B cell (primary cell): Measurements from ENCODE around the gene ARHGAP42. TPM values are rescaled to one million over a fixed set of nuclear protein-coding genes. Genes with fewer than 3 reads are reported as not detected.

Experiments
- ATAC-seq: fragments of 200-7000 bp; cut with Tn5 transposase; one replicate; pipeline ENCODE4 v1.10.0; 2021; ENCODE audit warnings: low read depth, mild to moderate bottlenecking, moderate number of reproducible peaks, moderate library complexity
- CTCF ChIA-PET: fragments of 350-600 bp; sonication (Branson Sonifier 250); formaldehyde crosslinking; loops from one replicate; lab custom pipeline; 2021; ENCODE audit warnings: antibody characterized with exemption, inconsistent platforms; lab: Charles Lee
- POLR2A ChIA-PET: fragments of 350-600 bp; sonication (Branson Sonifier 250); formaldehyde crosslinking; loops from one replicate; lab custom pipeline; 2021; ENCODE audit warnings: antibody characterized with exemption; lab: Charles Lee
- DNase-seq: peaks from one replicate; pipeline ENCODE4 v3.0.0; 2013
- H2AFZ ChIP-seq: 2 replicates; pipeline ENCODE4 v1.6.1; 2012; ENCODE audit warnings: mild to moderate bottlenecking, low read depth, low read length; ENCODE audit not compliant: insufficient read depth, poor library complexity, severe bottlenecking
- H3K27ac ChIP-seq, 2 donors: 1 replicate in 1 of 2; 2 replicates in 1 of 2; pipeline ENCODE4 v1.5.1; 2012 to 2013; ENCODE audit warnings: low read length in 2 of 2, mild to moderate bottlenecking in 2 of 2, moderate library complexity in 1 of 2
- H3K27me3 ChIP-seq, 4 experiments: fragments of 200-600 bp in 1 of 4; sonication (generic) in 1 of 4; replicated peaks in 1 of 4; 1 replicate in 2 of 4; 2 replicates in 2 of 4; pipeline versions ENCODE4 v1.6.1 to v1.7.0; 2013 to 2016; ENCODE audit warnings: low read length in 3 of 4, mild to moderate bottlenecking in 2 of 4, mixed read lengths in 1 of 4, moderate library complexity in 1 of 4; ENCODE audit not compliant: insufficient read depth in 4 of 4, control insufficient read depth in 3 of 4; ENCODE audit errors: control extremely low read depth in 1 of 4
- H3K36me3 ChIP-seq, 2 experiments: replicated peaks in 1 of 2; 1 replicate in 1 of 2; 2 replicates in 1 of 2; pipeline versions ENCODE4 v1.6.1 to v1.7.1; 2013; ENCODE audit warnings: low read length in 1 of 2; ENCODE audit not compliant: insufficient read depth in 2 of 2, control insufficient read depth in 1 of 2; ENCODE audit errors: control extremely low read depth in 1 of 2, extremely low read depth in 1 of 2
- H3K4me1 ChIP-seq, 2 donors: fragments of 200-600 bp in 1 of 2; sonication (generic) in 1 of 2; 1 replicate in 1 of 2; 2 replicates in 1 of 2; pipeline versions ENCODE4 v1.5.1 to v1.6.1; 2013 to 2017; ENCODE audit warnings: low read length in 2 of 2; ENCODE audit not compliant: control insufficient read depth in 2 of 2, insufficient read depth in 2 of 2
- H3K4me2 ChIP-seq: replicated peaks from 2 replicates; pipeline ENCODE3; 2012; ENCODE audit warnings: mild to moderate bottlenecking, low read depth, low read length; ENCODE audit not compliant: poor library complexity, severe bottlenecking
- H3K4me3 ChIP-seq, 5 experiments: fragments of 200-600 bp in 1 of 5; sonication (generic) in 1 of 5; 1 replicate in 3 of 5; 2 replicates in 2 of 5; pipeline versions ENCODE4 v1.5.1 to v1.7.0; 2011 to 2016; ENCODE audit warnings: low read length in 4 of 5, mild to moderate bottlenecking in 4 of 5, low read depth in 2 of 5, control low read depth in 1 of 5, moderate library complexity in 1 of 5; ENCODE audit not compliant: insufficient read depth in 1 of 5; ENCODE audit errors: control extremely low read depth in 1 of 5, extremely low read depth in 1 of 5
- H3K79me2 ChIP-seq: fragments of 200-600 bp; sonication (generic); one replicate; pipeline ENCODE4 v1.6.0; 2016; ENCODE audit warnings: low read length; ENCODE audit not compliant: control insufficient read depth, insufficient read depth
- H3K9ac ChIP-seq: fragments of 200-600 bp; sonication (generic); 2 replicates; pipeline ENCODE4 v1.6.1; 2017; ENCODE audit warnings: mild to moderate bottlenecking, low read length, moderate library complexity
- H3K9me3 ChIP-seq, 3 donors: one replicate each; pipeline versions ENCODE4 v1.6.1 to v1.7.1; 2013; ENCODE audit warnings: low read length in 2 of 3; ENCODE audit not compliant: control insufficient read depth in 2 of 3, insufficient read depth in 1 of 3; ENCODE audit errors: control extremely low read depth in 1 of 3
- H4K20me1 ChIP-seq: 2 replicates; pipeline ENCODE4 v1.6.0; 2012; ENCODE audit warnings: mild to moderate bottlenecking, low read length; ENCODE audit not compliant: insufficient read depth, control insufficient read depth, poor library complexity, severe bottlenecking
- H3K27ac Mint-ChIP-seq: one replicate; pipeline ENCODE4 v1.8.0; 2021; ENCODE audit warnings: mixed read lengths
- H3K27me3 Mint-ChIP-seq: one replicate; pipeline ENCODE4 v1.8.0; 2021; ENCODE audit warnings: mixed read lengths
- H3K4me1 Mint-ChIP-seq: one replicate; pipeline ENCODE4 v1.8.0; 2021; ENCODE audit warnings: mixed read lengths
- H3K4me3 Mint-ChIP-seq: one replicate; pipeline ENCODE4 v1.8.0; 2021; ENCODE audit warnings: mixed read lengths
- H3K9me3 Mint-ChIP-seq: one replicate; pipeline ENCODE4 v1.8.0; 2022; ENCODE audit warnings: mixed read lengths; ENCODE audit not compliant: insufficient read depth
- CTCF ChIP-seq: fragments of 200-600 bp; IDR thresholded peaks from one replicate; pipeline ENCODE4 v1.8.0; 2022; ENCODE audit warnings: antibody characterized with exemption, mild to moderate bottlenecking
- EZH2 ChIP-seq: IDR thresholded peaks from 2 replicates; pipeline ENCODE4 v1.6.1; 2012; ENCODE audit warnings: borderline replicate concordance, low read depth, mild to moderate bottlenecking, moderate library complexity, low read length; ENCODE audit not compliant: insufficient read depth, poor library complexity, severe bottlenecking
- WGBS: methylation state at CpG from one replicate; pipeline ENCODE4 v1.1.5; 2013; ENCODE audit warnings: missing lambda C conversion rate; ENCODE audit not compliant: insufficient coverage; 5-methylcytosine and 5-hydroxymethylcytosine counted together
- intact Hi-C: fragments of 100-400 bp; cut with micrococcal nuclease; formaldehyde crosslinking; loops from one replicate; pipeline ENCODE4 v1.10.0; 2022
- polyA plus RNA-seq: library from polyadenylated mRNA; depleted of rRNA; stranded (reverse); fragments of >200 nt; gene quantifications from 2 replicates; pipeline ENCODE4 v1.2.3, GENCODE V29; 2012
- total RNA-seq, 2 donors: library from RNA; stranded (reverse); fragments of 120-200 nt in 1 of 2; gene quantifications; 1 replicate in 1 of 2; 2 replicates in 1 of 2; pipeline versions ENCODE4 v1.2.3 to v1.2.4, GENCODE V29; 2013 to 2022

ARHGAP42 gene
- total and polyA plus RNA-seq, 2 donors (not counting 1 experiment from before 2014, with no cell fraction given) = 3.8 to 4.9 TPM

GRCh38 chr11:100774859-100775258 lies 87.8 kb downstream of the ARHGAP42 start:
- Histone ChIP-seq H2AFZ (no peak overlapping the region), H3K4me1 (no peaks in the 10 kb centered on the region), H3K9me3 (no peaks in the 10 kb centered on the region), H3K9ac (no peak overlapping the region), H3K36me3 (peaks cover 0 to 4% of the 10 kb centered on the region in 2 experiments), H3K27ac (no peak overlapping the region), H4K20me1 (no peaks in the 10 kb centered on the region), H3K27me3 (no peaks in the 10 kb centered on the region), H3K4me3 (no peak overlapping the region), H3K79me2 (no peaks in the 10 kb centered on the region), H3K4me2 (no peak overlapping the region)
- TF ChIP-seq EZH2 (no peak), CTCF (no peak)
- Mint-ChIP-seq H3K4me3 (no peak overlapping the region), H3K27me3 (no peaks in the 10 kb centered on the region), H3K27ac (no peak overlapping the region), H3K4me1 (peaks cover 6% of the 10 kb centered on the region), H3K9me3 (no peaks in the 10 kb centered on the region)
- WGBS = 93% methylated on average over 3 of the region's 3 CpGs
- POLR2A ChIA-PET = no interaction called here
- intact Hi-C loops = no loop called here
- no peak for ATAC-seq
- no peak for DNase-seq
- CTCF ChIA-PET = no interaction called here

- no peak overlapping the region for H3K4me3 ChIP-seq
- no peak overlapping the region for H3K9ac ChIP-seq
- H3K27ac ChIP-seq = no peak overlapping the region
- Mint-ChIP-seq H3K4me1 (peaks cover 6% of the 10 kb centered on the region), H3K27ac (no peak overlapping the region), H3K4me3 (no peak overlapping the region), H3K9me3 (no peaks in the 10 kb centered on the region), H3K27me3 (no peaks in the 10 kb centered on the region)
- H3K79me2 ChIP-seq = no peaks in the 10 kb centered on the region
- DNase-seq = no peak
- intact Hi-C loops = no loop called here
- no peak overlapping the region for H3K4me2 ChIP-seq
- no peak for ATAC-seq
- ChIA-PET CTCF (no interaction called here), POLR2A (no interaction called here)
- no peak overlapping the region for H2AFZ ChIP-seq
- no peaks in the 10 kb centered on the region for H4K20me1 ChIP-seq
- no peaks in the 10 kb centered on the region for H3K27me3 ChIP-seq
- no peaks in the 10 kb centered on the region for H3K4me1 ChIP-seq
- peaks cover 0 to under 1% of the 10 kb centered on the region in 2 experiments for H3K36me3 ChIP-seq
- no peak for TF ChIP-seq EZH2
- TF ChIP-seq CTCF = no peak
- H3K9me3 ChIP-seq = no peaks in the 10 kb centered on the region
- 96% methylated on average over 4 of the region's 6 CpGs for WGBS
These were observed 89.3 kb downstream of the ARHGAP42 start for GRCh38 chr11:100776212-100776896.
